HG03064 (cell line): ENCODE measurements around the gene CAMSAP2.
A peak's percentile ranks its signal among the peaks of the same experiment; 100 is the strongest.

Experiments used
- ATAC-seq: cut with Tn5 transposase; IDR thresholded peaks from one replicate; pipeline ENCODE4 v1.9.1; 2021; ENCODE audit warnings: low read depth; ENCODE audit not compliant: unreplicated experiment

Gene CAMSAP2

GRCh38 chr1:200738327-200738948 lies at the start of gene CAMSAP2:
Gene CAMSAP2 (plus strand): TSS chr1:200738893. CDS start chr1:200739828, 935 bp downstream.
- ATAC-seq: peak; percentile 38

GRCh38 chr1:200692316-200692715 lies 46.4 kb upstream of the CAMSAP2 start:
- no peak for ATAC-seq

- no peak for ATAC-seq
Observed at GRCh38 chr1:200693327-200693726, 45.4 kb upstream of the CAMSAP2 start.

- no peak for ATAC-seq
Observed at GRCh38 chr1:200694738-200695137, 44.0 kb upstream of the CAMSAP2 start.

- no peak for ATAC-seq
Observed at GRCh38 chr1:200699871-200700270, 38.8 kb upstream of the CAMSAP2 start.

GRCh38 chr1:200704986-200705500 lies 33.6 kb upstream of the CAMSAP2 start:
- no peak for ATAC-seq

DNA sequence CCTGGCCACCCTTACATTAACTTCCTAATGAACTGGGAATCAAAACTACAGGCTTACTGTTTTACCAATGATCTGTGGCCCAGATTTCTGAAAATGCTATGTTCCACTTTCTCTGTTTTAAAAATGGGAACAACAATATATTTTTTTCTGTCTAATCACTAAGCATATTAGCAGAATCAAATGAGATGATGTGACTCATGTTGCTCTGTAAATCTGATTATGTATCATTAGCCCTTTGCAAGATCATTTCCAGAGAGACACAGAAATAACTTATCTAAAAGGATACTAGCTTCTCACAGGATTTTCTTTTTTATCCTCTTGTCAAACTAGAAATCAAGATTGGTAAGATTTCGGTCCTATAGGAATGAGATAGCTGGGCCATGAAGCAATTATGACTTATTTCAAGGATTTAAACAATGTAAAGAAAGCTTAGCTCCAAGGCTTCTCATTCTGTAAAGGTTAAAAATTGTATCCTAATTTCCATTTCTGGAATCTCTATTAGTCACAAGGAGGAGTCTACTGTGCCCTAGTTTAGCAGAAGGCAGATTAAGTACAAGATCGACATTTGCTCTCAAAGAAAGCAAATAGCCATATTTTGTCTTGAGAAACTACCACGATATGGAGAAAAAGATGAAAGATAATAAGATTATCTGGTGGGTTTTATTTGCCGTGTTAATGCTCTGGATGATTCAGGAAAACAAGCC lies 32.4 kb upstream of the CAMSAP2 start:
- no peak for ATAC-seq

DNA sequence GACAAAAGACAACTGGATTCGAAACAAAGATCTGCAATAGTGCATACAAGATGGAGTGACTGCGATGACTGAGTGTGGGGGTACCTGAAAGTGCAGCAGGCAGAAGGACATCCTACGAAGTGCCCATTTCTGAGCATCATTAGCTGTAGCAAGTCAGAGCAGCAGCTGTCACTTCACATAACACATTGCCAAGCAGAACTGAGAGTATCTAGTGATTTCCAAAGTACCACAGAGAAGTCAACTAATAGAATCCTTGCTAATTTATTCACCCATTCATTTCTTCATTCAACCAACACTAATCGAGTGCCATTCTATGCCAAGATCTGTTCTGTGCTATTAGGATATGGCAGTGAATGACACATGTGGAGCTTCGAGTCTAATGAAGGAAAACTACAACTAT lies 31.6 kb upstream of the CAMSAP2 start:
- ATAC-seq: no peak

DNA sequence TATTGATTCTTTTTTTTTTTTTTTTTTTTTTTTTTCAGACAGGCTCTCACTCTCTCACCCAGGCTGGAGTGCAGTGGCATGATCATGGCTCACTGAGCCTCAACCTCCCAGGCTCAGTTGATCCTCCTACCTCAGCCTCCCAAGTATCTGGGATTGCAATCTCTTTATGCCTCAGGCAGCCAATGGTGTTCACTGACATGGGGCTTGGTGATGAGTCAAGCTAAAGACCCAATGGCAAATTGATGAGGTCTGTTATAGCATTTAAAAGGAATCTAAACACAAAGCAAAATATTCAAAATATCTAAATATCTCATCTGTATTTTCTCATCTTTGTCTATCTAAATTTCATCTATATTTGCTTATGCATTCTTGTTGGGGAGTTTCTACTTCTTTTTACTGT lies 30.5 kb upstream of the CAMSAP2 start:
- ATAC-seq: no peak

DNA sequence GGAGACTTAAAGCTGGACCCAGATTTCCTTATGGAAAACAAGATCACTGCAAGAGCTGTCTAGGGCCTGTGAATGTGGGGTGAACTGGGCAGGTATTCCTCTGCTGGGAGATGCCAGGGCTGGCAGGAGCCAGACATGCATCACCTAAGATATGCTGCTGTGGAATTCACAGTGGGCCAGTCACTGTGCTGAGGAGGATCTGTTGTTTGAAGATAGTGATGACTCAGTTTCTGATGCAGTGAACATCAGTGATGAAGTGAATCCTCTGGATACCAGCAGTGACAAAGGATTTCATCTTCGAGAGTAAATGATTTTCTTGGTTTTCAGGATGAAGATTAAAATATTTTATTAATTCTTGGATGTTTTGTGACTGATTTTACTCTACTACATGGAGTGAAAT lies 29.9 kb upstream of the CAMSAP2 start:
- no peak for ATAC-seq

DNA sequence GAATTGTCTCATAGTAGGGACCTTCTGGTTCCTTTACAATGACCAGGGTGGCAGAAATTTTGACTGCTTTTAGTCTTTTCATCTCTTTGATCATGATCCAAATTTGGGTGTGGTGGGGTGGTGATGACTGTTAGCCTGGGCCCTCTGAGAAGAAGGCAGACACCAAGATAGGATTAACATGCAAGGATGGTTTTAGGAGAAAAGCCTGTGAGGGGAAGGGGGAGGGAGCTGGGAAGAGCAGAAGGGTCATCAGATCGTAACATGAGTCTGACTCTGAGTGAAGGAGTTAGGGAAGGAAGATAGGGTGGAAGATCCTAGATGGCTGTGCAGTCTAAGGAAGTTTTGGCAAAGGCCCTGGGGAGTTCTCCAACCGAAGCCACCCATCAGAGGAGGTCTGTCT lies 28.5 kb upstream of the CAMSAP2 start:
- ATAC-seq: no peak

- ATAC-seq: no peak
Observed at GRCh38 chr1:200714504-200715187, 24.0 kb upstream of the CAMSAP2 start.

GRCh38 chr1:200720199-200720598 lies 18.5 kb upstream of the CAMSAP2 start:
- ATAC-seq: no peak

- no peak for ATAC-seq
Observed at GRCh38 chr1:200724064-200724463, 14.6 kb upstream of the CAMSAP2 start.

DNA sequence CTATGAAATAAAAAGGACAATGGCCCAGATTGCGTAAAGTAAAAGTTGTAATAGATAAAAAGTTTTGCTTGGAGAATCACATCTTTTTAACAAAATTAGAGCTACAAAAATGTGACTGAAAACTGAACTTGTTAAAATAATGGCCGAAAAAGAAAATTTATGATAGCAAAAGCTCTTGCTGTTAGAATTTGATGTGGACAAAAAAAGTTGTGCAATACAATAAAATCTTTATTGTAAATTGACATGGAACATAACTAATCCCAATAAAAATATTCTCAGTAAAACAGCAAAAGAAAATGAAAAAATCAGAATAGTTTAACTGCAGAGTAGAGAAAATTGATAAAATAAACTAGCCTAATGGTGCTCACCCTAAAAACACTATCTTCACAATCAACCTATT lies 11.4 kb upstream of the CAMSAP2 start:
- no peak for ATAC-seq

DNA sequence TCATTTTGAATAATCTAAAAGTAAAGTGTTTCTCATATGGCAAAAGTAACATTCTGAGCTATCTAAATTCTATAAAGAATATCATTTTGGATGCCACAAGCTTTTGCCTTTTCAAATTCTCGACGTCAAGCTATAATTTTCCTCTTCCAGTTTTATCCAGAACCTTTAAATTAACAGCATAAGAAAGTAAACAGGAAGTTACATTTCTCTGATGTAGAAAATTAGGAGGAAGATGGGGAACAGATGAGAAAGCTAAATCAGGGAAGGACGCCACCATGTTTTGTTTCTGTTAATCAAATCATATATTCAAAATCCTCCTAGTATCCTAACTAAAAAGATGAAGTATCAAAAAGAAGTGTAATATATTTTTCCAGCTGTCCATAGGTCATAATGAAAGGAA lies 8.8 kb upstream of the CAMSAP2 start:
- no peak for ATAC-seq

- no peak for ATAC-seq
Observed at GRCh38 chr1:200731654-200732332, 6.9 kb upstream of the CAMSAP2 start.

GRCh38 chr1:200732438-200732837 lies 6.3 kb upstream of the CAMSAP2 start:
- ATAC-seq: no peak

GRCh38 chr1:200733907-200734306 lies 4.8 kb upstream of the CAMSAP2 start:
- ATAC-seq: no peak

DNA sequence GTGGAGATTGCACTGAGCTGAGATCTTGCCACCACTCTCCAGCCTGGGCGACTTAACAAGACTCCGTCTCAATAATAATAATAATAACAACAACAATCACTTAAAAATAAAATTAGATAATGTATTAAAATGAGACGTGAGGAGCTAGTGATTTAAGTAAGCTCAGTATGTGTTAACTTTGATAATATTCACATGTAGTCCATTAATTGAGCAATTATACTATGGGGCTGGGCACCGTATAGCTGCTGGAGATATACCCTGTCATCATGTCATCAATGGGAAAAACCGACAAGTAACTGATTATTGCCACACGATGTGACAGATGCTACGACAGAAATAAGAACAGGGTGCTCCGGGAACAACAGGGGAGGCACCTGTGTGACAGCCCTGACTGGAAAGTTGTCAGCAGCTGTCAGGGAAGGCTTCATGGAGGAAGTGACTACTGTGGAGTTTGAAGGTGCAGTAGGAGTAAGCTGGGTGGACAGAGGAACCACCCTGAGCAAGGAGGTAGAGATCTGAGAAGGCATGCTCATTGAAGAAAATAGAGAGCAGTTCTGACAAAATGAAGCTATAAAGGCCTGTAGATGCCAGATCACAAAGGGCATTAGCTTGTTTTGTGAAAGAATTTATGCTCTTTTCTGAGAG lies 924 bp upstream of the CAMSAP2 start:
- no peak for ATAC-seq
